Stimulated activated naive CD8-positive, alpha-beta T cell treated with anti-CD3 and anti-CD28 coated beads, Interleukin-15, Interleukin-2, amounts not matched to agents 100 ng/mL and 50 ng/mL, for 24 hours (primary cell): ENCODE data around the gene PPP1R13B.

ENCODE experiments used
- H3K27ac Mint-ChIP-seq: one replicate; pipeline ENCODE4 v1.8.0; 2021; ENCODE audit warnings: mild to moderate bottlenecking, mixed read lengths
- H3K27me3 Mint-ChIP-seq: one replicate; pipeline ENCODE4 v1.8.0; 2021; ENCODE audit warnings: mixed read lengths
- H3K36me3 Mint-ChIP-seq: one replicate; pipeline ENCODE4 v1.8.0; 2021; ENCODE audit warnings: low read depth, mixed read lengths
- H3K4me1 Mint-ChIP-seq: one replicate; pipeline ENCODE4 v1.8.0; 2021; ENCODE audit warnings: low read depth, mixed read lengths
- H3K4me3 Mint-ChIP-seq: one replicate; pipeline ENCODE4 v1.8.0; 2021; ENCODE audit warnings: mild to moderate bottlenecking, mixed read lengths
- H3K9me3 Mint-ChIP-seq: one replicate; pipeline ENCODE4 v1.8.0; 2021; ENCODE audit warnings: mixed read lengths

Gene PPP1R13B

DNA sequence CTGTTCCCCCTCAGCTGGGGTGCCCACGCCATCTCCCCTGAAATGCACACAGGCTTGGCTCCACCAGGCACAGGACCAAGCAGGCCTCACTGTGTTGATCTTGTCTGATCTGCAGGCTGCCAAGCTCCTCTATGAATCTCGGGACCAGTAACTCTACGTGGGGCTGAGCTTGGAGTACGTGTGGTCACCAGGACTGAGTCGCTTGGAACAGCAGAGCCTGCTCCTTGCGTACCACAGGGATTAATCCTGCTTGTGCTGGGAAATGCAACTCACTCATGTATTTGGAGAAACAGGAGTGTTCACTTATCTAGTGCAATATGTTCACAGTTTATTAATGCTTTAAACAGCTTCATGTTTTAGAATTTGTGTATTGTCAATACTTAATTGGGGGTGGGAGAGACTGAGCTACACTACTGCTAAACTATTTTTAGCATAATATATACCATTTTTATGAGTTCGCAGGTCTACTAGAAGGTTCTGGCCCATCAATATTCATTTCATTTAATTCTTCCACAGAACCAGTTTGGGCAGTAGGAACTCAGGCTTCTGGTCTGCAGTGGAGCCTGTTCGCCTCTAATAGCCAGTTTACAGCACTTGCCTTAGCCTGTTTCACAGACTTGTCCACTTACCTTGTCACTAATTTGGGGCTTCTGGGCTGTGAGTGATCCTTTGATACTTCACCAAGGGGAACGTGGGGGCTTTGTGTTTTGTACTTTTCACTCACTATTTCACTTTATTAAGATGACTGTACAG is 114.3 kb downstream of the PPP1R13B start:
- H3K4me1 Mint-ChIP-seq: no peaks in the 10 kb centered on the region
- no peaks in the 10 kb centered on the region for H3K9me3 Mint-ChIP-seq
- no peak overlapping the region for H3K27ac Mint-ChIP-seq
- H3K36me3 Mint-ChIP-seq: peaks cover 9% of the 10 kb centered on the region
- H3K27me3 Mint-ChIP-seq: no peaks in the 10 kb centered on the region
- no peak overlapping the region for H3K4me3 Mint-ChIP-seq

DNA sequence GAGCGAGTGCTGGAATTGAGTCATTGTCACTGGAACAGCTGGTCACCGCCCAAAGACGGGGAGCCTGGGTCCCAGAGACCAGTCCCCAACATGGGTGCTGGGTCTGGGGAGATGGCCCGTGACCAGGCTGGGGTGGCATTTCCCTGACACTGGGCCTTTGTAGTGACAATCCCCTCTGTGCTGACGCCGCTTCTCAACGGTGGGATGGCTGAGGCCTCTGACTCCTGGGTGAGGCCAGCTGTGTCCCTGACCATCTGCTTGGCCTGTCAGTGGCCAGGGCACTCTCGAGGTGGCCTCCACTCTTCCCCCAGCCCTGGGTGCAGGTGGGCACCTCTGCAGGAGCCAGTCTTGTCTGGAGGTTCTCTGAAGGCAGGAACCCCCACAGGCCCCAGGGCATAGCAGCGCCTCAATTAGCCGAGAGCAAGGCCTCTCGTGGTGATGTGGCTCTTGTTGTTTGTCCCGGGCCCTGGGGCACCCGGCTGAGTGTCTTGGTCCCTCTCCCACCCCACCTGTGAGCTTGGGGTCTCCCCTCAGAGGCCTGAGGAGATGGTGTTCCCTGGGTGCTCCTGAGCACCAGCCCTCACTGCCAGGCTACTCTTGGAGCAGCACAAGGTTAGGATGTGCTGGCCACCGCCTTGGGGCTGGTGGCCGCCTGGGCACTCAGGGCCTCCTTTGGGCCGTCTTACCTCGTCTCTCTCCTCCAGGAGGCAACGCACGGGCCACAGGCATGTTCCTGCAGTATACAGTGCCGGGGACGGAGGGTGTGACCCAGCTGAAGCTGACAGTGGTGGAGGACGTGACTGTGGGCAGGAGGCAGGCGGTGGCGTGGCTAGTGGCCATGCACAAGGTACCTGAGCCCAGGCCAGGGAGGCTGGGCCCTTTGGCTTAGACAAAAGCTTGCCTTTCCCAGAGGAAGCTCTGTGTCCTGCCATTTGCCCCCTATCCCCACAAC is 115.2 kb downstream of the PPP1R13B start:
- H3K27ac Mint-ChIP-seq: no peak overlapping the region
- no peaks in the 10 kb centered on the region for H3K9me3 Mint-ChIP-seq
- peaks cover 4% of the 10 kb centered on the region for H3K36me3 Mint-ChIP-seq
- H3K27me3 Mint-ChIP-seq: no peaks in the 10 kb centered on the region
- H3K4me3 Mint-ChIP-seq: no peak overlapping the region
- H3K4me1 Mint-ChIP-seq: no peaks in the 10 kb centered on the region

DNA sequence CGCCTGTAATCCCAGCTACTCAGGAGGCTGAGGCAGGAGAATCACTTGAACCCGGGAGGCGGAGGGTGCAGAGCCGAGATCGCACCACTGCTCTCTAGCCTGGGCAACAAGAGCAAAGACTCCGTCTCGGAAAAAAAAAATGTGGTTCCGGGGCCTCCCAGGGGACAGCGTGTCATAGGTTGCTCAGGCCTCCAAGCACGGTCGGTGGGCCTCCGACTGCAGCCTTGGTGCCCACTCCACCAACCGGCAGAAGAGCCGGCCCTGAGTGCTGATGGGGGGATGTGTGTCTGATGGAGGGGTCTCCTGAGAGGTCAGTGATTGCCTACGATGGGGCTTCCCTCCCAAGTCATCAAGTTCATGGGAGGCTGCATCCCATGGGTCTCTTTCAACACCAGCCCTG is 115.9 kb downstream of the PPP1R13B start:
- H3K9me3 Mint-ChIP-seq: no peaks in the 10 kb centered on the region
- H3K4me3 Mint-ChIP-seq: no peak overlapping the region
- no peaks in the 10 kb centered on the region for H3K4me1 Mint-ChIP-seq
- H3K27ac Mint-ChIP-seq: no peak overlapping the region
- peaks cover 4% of the 10 kb centered on the region for H3K36me3 Mint-ChIP-seq
- no peaks in the 10 kb centered on the region for H3K27me3 Mint-ChIP-seq

DNA sequence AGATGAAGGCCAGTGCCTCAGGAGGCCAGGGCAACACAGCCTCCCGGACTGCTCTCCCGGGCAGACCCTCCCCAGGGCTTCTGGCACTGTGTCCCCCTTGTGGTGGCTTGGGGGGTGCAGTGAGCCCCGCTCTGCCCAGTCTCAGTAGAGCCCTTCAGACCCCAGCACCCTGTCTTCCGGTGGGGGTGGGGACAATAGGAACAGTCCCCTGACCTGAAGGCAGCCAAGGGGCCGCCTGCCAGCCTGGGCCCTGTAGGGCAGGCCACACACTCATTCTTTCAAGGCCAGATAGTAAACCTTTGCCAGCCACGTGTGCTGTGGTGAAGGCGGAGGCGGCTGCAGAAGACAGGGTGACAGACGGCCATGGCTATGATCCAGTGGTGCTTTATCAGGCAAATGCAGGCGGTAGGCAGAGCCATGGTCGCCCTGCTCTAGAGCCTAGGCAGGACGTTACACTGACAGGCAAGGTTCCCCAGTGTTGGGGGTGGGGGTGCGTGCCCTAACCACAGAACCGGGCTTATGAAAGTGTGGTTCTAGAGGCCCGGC is 116.8 kb downstream of the PPP1R13B start:
- Mint-ChIP-seq H3K27me3 (no peaks in the 10 kb centered on the region), H3K4me1 (no peaks in the 10 kb centered on the region), H3K36me3 (peaks cover 4% of the 10 kb centered on the region), H3K4me3 (no peak overlapping the region), H3K27ac (no peak overlapping the region), H3K9me3 (no peaks in the 10 kb centered on the region)

DNA sequence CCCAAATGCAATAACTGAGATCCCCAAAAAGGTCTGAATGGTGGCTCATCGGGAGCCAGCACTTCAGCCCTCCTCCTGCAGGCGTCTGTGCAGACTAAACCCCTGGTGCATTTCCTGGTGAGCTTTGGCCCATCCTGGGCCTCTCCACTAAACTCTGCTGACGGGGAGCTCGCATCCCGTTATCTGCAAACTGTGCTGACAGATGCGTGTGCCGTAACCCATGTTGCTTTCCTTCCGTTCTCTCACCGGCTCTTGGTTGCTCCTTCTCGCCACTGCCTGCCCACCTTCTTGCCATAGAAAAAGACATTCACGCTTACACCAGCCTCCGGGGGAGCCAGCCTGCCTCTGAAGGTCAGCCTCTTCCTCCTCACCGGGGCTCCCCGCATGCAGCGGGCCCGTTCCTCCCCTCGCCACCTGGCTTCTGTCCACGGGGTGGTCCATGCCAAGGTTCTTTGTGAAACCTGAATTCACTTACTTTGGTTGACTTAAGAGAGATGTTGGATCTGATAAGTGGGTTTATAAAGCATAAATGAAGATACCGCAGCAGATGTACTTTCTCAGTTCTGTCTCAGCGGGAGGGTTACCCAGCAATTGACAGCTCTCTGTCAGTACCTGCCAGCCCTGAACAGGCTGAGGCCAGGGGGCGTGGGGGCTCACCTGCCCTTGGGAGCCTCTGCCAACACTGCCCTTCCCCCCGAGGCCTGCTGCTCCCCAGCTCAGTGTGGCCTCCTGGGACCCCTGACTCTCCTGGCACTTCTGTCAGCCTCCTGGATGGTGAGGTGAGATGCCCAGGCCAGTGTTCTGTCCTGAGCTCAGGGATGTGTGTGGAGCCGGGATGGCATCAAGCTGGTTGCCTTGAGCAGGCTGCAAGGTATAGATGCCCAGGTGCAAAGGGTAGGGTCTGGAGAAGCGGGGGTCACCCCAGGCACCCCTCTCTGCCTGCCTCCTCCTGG is 117.6 kb downstream of the PPP1R13B start:
- no peaks in the 10 kb centered on the region for H3K27me3 Mint-ChIP-seq
- no peak overlapping the region for H3K4me3 Mint-ChIP-seq
- no peak overlapping the region for H3K27ac Mint-ChIP-seq
- H3K4me1 Mint-ChIP-seq: no peaks in the 10 kb centered on the region
- peaks cover 4% of the 10 kb centered on the region for H3K36me3 Mint-ChIP-seq
- H3K9me3 Mint-ChIP-seq: no peaks in the 10 kb centered on the region

DNA sequence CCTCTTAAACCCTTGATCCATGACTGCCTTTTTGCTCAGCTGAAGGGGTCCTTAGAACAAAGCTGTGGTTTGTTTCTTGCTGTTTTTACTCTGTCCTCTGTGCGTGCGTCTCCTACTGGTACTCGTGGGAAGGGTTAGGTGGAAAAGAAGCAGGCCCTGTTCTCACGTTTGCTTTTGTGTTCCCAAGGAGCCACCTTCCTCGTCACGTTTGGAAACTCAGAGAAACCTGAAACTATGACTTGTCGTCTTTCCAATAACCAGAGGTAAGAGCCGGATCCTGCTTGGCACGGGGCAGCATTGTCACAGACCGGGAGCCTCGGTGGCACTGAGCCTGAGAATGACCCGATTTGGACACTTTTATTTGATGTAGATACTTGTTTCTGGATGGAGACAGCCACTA is 118.7 kb downstream of the PPP1R13B start:
- Mint-ChIP-seq H3K27me3 (no peaks in the 10 kb centered on the region), H3K4me3 (no peak overlapping the region), H3K27ac (no peak overlapping the region), H3K9me3 (no peaks in the 10 kb centered on the region), H3K36me3 (peaks cover 4% of the 10 kb centered on the region), H3K4me1 (no peaks in the 10 kb centered on the region)

DNA sequence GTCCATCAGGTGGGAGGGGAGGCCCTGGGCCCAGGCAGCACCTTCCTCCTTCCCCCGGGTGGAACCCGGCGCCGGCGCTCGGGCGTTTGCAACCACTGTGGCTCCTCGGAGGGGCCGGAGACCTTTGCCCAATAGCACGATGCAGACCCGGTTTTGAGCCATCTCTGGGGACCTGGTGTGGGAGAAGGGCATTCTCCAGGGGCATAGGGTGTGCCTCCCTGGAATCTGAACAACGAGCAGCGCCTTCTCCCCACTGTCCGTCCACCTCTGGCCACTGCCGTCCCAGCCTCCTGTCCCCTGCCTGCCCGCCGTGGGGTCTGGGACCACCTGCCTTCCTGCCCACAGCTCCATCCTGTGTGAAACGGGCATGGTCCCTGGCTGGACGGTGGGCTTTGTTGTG is 119.2 kb downstream of the PPP1R13B start:
- H3K9me3 Mint-ChIP-seq: no peaks in the 10 kb centered on the region
- no peaks in the 10 kb centered on the region for H3K27me3 Mint-ChIP-seq
- no peaks in the 10 kb centered on the region for H3K4me1 Mint-ChIP-seq
- H3K36me3 Mint-ChIP-seq: peaks cover 4% of the 10 kb centered on the region
- H3K27ac Mint-ChIP-seq: no peak overlapping the region
- no peak overlapping the region for H3K4me3 Mint-ChIP-seq

DNA sequence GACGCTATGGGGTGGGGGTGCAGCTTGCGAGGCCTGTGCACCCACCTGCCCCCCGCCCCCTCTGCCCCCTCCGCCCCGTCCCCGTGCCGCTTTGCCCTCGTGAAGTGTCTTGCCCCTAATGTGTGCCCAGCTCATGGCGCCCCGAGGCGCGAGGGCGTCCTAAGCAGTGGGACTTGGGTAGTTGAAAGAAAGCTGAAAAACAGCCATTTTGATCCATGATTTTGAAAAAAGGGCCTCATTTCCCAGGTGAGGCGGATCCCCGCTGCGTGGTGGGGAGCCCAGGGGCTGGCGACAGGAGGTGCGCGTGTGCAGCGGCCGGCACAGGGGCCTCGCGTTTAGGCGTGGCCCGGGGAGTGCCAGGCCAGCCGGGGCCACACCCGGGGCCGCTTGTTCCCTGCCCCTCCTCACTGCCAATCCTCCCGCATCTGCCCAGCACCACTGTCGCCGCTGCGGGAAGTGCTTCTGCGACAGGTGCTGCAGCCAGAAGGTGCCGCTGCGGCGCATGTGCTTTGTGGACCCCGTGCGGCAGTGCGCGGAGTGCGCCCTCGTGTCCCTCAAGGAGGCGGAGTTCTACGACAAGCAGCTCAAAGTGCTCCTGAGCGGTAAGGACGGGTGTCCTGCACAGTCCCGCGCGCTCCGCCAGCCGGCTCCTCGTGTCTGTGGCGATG is 119.9 kb downstream of the PPP1R13B start:
- H3K36me3 Mint-ChIP-seq: no peaks in the 10 kb centered on the region
- H3K27me3 Mint-ChIP-seq: no peaks in the 10 kb centered on the region
- no peak overlapping the region for H3K4me3 Mint-ChIP-seq
- no peaks in the 10 kb centered on the region for H3K9me3 Mint-ChIP-seq
- H3K27ac Mint-ChIP-seq: no peak overlapping the region
- H3K4me1 Mint-ChIP-seq: no peaks in the 10 kb centered on the region

DNA sequence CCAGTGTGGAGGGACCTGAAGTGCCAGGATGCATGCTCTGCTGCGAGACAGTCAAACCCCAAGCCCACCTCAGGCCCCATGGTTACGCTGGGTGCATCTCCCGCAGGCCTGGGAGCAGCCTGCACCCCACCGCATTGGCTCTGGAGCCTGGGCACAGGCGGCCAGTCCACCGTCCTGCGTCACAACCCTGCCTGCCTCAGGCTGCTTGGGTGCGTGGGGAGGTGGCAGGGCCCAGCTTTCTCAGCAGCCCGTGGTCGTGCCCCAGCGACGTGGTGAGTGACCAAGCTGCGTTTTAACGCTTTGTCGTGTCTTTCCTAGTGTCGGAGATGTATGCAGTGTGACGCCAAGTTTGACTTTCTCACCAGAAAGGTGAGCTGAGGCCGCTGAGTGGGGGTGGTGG is 120.9 kb downstream of the PPP1R13B start:
- Mint-ChIP-seq H3K27ac (no peak overlapping the region), H3K4me3 (no peak overlapping the region), H3K36me3 (no peaks in the 10 kb centered on the region), H3K27me3 (no peaks in the 10 kb centered on the region), H3K9me3 (no peaks in the 10 kb centered on the region), H3K4me1 (peaks cover 5% of the 10 kb centered on the region)

DNA sequence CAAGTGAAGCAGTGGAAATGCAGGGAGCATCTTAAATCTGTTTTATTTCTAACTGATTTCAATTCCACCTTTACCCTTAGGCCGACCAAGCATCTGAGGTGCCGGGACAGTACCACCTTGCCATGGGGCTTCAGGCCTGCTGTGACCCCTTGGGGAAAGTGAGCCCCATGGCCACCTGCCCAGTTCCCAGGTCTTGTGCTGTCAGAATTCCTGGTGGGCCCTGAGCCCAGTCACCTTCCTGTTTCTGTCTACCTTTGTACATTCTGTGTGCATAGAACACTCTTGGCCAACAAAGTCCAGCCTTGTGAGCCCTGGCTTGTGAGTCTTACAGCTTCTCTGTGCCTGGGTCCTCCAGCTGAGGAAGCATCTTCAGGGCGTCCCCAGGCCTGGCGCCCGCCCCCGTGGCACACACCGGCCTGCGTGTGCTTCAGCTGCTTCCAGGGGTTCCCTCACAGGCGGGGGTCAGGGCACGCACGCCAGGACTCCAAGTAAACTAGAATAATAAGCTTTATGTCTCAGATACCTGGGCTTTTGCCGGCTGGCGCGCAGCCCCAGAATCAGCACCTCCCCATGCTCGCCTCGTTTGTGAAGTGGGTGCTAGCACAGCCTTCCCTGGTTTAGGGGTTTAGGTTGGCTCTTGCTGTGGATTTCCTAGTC is 121.5 kb downstream of the PPP1R13B start:
- Mint-ChIP-seq H3K27me3 (no peaks in the 10 kb centered on the region), H3K27ac (no peak overlapping the region), H3K4me3 (no peak overlapping the region), H3K4me1 (peaks cover 8% of the 10 kb centered on the region), H3K9me3 (no peaks in the 10 kb centered on the region), H3K36me3 (no peaks in the 10 kb centered on the region)

DNA sequence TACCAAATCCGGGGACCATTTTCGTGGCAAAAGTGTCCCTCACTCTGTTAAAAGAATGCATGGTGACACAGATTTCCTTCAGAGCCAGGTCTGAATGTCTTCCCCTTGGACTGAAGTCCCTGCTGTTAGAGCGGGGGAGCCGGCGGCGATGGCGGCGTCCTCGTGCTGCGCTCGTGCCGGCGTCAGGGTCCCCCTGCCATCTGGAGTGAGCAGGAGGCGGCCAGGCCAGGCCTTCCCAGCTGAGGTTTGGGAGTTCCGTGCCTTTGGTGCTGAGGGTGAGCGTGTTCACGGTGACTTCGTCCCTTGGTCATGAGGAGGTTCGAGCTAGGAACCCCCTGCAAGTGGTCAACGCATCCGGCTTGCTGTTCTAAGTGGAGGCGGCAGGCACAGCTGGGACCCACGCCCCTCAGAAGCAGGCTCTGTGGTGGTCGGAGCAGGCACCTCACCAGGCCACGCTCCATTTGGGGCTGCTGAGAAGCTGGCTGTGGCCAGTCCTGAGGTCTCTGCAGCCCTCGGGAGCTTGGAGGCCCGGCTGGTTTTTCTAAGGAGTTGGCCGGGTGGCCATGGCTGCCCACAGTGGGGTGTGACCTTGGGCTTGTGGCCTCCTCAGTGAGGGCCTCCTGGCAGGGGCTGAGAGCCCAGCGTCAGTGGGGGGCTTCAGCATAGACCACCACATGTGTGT is 122.2 kb downstream of the PPP1R13B start:
- H3K9me3 Mint-ChIP-seq: no peaks in the 10 kb centered on the region
- no peak overlapping the region for H3K4me3 Mint-ChIP-seq
- peaks cover 10% of the 10 kb centered on the region for H3K4me1 Mint-ChIP-seq
- H3K36me3 Mint-ChIP-seq: no peaks in the 10 kb centered on the region
- H3K27me3 Mint-ChIP-seq: no peaks in the 10 kb centered on the region
- H3K27ac Mint-ChIP-seq: no peak overlapping the region

DNA sequence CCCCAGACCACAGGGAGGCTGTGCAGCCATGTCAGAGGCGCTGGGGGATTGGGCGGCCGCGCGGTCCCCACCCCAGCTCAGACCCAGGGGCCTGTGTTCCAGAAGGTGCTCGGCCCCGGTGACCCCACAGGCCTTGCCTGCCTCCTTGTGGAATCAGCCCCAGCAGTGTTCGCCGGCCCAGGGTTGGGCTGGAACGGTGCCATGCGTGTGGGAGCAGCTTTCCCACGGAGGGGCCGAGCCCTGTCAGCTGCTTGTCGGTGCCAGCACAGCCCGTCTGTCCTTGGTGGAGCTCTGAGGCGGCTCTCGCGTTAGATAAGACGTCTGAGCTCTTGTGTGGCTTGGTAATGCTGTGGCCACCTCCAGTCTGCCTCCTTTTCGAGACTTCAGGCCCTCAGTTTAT is 123.3 kb downstream of the PPP1R13B start:
- Mint-ChIP-seq H3K27ac (no peak overlapping the region), H3K36me3 (no peaks in the 10 kb centered on the region), H3K4me1 (peaks cover 20% of the 10 kb centered on the region), H3K9me3 (no peaks in the 10 kb centered on the region), H3K27me3 (no peaks in the 10 kb centered on the region), H3K4me3 (no peak overlapping the region)

DNA sequence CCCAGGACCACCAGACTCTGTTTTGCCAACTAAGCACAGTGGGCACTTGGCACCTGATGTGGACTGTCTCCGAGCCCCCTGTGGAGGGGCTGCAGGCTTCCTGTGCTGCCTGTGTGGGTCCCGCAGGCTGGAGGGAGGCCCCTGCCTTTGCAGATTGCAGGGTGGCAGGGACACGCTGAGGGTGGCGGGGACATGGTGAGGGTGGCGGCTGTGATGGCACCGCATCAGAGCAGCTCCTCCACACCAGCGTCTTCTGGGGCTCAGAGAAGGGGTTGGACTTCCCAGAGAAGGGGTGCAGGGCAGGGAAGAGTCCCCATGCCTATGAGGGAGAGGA is 123.7 kb downstream of the PPP1R13B start:
- no peaks in the 10 kb centered on the region for H3K36me3 Mint-ChIP-seq
- no peak overlapping the region for H3K4me3 Mint-ChIP-seq
- no peaks in the 10 kb centered on the region for H3K27me3 Mint-ChIP-seq
- H3K27ac Mint-ChIP-seq: no peak overlapping the region
- H3K9me3 Mint-ChIP-seq: no peaks in the 10 kb centered on the region
- peaks cover 23% of the 10 kb centered on the region for H3K4me1 Mint-ChIP-seq
